GM18511 (cell line): ENCODE results near the gene GSG1L2.

Source experiments
- ATAC-seq: cut with Tn5 transposase; IDR thresholded peaks from one replicate; pipeline ENCODE4 v1.9.1; 2021; ENCODE audit warnings: mild to moderate bottlenecking, moderate library complexity; ENCODE audit not compliant: unreplicated experiment

GSG1L2 gene

GRCh38 chr17:9825641-9826150, 3.8 kb upstream of the GSG1L2 start, which contains the start of gene GLP2R:
Gene GLP2R (plus strand): TSS chr17:9825924. CDS start chr17:9826064, 140 bp downstream.
- no peak for ATAC-seq

GRCh38 chr17:9824797-9825338, 3.0 kb upstream of the GSG1L2 start:
- ATAC-seq = no peak

GRCh38 chr17:9824094-9824493, 2.2 kb upstream of the GSG1L2 start:
- no peak for ATAC-seq

DNA sequence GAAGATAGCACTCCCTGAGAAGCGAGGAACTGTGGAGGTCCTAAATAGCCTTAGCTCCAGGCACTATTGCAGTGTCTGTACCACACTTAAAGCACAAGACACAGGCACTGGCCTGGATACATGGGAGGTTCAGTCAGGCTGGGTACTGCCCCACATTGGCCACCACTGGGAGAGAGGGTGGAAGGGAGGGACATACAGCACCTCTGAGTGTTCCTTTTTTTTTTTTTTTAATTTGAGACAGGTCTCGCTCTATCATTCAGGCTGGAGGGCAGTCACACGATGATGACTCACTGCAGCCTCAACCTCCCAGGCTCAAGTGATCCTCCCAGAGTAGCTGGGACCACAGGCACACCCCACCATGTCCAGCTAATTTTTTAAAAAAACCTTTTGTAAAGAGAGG, 1.4 kb downstream of the GSG1L2 start:
- ATAC-seq = no peak

DNA sequence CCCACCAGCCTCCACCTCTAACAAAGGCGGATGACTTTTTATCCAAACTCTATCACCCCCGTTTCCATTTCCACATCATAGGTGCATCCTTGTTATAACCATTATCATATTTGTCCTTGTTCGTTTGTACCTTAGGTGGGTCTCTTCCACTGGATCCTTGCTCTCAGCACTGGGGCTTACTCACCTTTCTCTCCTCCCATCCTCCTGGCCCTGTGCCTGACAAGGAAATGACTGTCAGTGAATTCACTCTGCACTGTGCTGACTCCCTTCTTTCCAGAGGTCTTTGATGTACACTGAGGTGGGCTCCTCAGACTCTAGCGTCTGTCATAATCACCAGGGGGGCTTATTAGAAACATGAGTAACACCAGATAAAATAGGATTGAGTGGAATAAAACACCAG, 3.1 kb downstream of the GSG1L2 start:
- no peak for ATAC-seq

DNA sequence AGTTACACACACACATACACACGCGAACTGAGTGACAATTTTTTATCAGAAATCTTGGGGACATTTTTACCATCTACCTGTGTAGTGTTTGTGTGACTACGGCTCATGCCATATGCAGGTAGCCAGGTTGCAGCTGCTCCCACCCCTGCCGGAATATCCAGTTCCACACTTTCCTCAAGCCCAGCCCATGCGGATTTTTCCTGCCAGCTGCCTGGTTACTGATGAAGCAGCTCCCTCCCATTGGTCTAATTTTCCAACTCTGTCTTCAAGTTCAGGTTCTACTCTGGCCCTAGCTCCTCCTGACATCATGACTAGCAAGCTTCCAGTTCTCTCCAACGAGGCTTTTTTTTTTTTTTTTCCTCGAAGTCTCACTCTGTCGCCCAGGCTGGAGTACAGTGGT, 4.8 kb downstream of the GSG1L2 start:
- no peak for ATAC-seq

- ATAC-seq = no peak
These were observed 5.4 kb downstream of the GSG1L2 start for GRCh38 chr17:9816472-9816871.

GRCh38 chr17:9814337-9814945, 7.4 kb downstream of the GSG1L2 start:
- no peak for ATAC-seq

DNA sequence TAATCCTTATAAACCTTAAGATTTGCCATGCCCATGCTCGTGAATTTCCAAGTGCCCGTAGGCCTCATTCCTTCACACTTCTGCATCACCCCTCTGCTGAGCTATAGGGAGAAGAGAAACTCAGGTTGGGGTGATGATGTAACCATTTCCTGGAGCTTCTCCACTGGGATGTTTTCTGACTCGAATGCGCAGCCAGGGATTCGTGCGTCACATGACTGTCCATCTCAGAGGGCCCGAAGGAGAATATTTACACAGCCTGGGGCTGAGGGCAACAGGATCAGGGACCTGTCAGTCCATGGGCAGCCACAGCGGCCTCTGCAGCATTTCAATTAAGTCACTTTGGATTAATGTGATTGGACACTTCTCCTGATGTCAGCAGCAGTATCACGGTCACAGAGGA, 8.7 kb downstream of the GSG1L2 start:
- no peak for ATAC-seq

- no peak for ATAC-seq
These were observed 10.3 kb downstream of the GSG1L2 start for GRCh38 chr17:9811537-9811936.

GRCh38 chr17:9811086-9811485, 10.8 kb downstream of the GSG1L2 start:
- ATAC-seq = no peak

DNA sequence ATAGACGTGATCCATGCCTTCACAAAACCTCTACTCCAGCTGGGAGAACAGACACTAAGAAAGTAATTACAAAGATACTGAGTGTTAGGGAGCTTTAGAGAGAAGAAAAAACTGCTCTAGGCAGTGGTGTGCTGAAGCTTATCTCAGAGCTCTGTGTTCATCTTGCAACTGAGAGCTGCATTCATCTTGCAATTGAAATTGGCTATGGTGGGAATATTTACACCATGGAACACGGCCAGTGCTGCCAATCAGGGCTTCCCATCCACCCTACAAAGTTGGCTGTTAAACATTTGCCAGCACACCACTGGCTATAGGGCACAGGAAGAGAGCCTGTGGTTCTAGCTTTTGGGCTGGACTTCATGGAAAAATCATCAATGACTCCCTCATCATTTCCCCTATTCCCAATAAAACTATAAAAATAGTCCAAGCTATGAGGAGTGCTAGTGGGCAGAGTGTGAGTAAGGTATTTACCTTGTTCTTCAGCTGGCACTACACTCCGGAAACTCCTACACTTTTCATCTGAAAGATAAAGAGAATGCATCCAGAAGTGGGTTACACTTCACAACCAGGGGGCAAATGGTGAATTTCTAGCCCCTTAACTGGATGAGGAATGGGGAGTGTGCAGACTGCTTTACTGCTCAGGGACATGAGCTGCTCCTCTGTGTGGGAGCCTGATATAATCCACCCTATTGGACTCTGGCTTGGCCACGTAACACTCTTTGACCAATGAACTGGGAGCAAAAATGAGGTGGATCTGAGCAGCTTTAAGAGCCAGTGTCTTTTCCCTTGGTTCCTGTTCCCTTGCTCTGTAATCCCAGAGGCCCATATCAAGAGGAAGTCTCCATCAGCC, 11.6 kb downstream of the GSG1L2 start:
- ATAC-seq = no peak

- ATAC-seq = no peak
These were observed 12.5 kb downstream of the GSG1L2 start for GRCh38 chr17:9809409-9809808.

- ATAC-seq = no peak
These were observed 15.2 kb downstream of the GSG1L2 start for GRCh38 chr17:9806699-9807098.

- no peak for ATAC-seq
These were observed 16.1 kb downstream of the GSG1L2 start for GRCh38 chr17:9805769-9806168.

GRCh38 chr17:9802697-9803096, 19.2 kb downstream of the GSG1L2 start:
- no peak for ATAC-seq

- no peak for ATAC-seq
These were observed 19.6 kb downstream of the GSG1L2 start for GRCh38 chr17:9802294-9802693.

DNA sequence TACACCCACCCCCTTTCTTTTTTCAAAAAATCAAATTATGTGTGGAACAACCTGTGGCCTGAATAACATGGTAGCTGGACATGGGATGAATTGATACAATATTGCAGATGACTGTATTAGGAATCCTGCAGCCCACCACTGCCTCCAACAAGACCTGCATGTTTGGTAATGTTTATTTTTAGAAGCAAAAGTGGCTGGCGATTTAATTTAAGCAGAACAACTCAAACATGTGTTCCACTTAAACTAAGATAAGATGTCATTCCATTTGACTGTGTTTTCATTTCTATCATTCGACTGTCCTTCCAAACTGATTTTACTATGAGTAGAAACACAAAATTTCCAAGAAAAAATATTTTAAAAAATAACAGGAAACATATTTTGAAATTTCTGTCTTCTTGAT, 20.4 kb downstream of the GSG1L2 start:
- no peak for ATAC-seq

GRCh38 chr17:9798724-9799123, 23.2 kb downstream of the GSG1L2 start:
- no peak for ATAC-seq

DNA sequence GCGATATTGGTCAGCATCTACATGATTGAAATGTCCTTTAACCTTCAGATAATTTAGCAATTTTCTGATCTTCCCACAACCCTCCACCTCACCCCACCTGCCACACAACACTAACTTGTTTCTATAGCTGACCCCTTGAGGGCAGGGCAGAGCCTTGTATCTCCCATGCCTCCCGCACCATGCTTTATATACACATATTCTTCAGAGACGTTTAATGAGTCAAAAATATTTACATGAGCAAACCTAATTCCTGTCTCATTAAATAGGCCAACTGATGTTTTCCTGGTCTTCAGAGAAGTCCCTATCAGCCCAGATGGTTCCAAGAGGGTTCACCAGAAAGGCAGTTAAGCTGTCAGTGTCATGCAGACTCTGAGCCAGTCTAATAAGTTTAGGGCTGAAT, 23.9 kb downstream of the GSG1L2 start:
- no peak for ATAC-seq

- ATAC-seq = no peak
These were observed 29.6 kb downstream of the GSG1L2 start for GRCh38 chr17:9792181-9792840.
